HG03460 (cell line): ENCODE measurements around the gene ZNF829.

Experiments
- ATAC-seq: cut with Tn5 transposase; IDR thresholded peaks from one replicate; pipeline ENCODE4 v1.9.1; 2021; ENCODE audit not compliant: unreplicated experiment

ZNF829 gene

GRCh38 chr19:36915992-36916830, at the start of gene ZNF829, which contains the start of gene ZNF568:
Gene ZNF829, minus strand, starts transcription at chr19:36916291. Its CDS starts 1,124 bp downstream, at chr19:36915167.
Gene ZNF568, plus strand, starts transcription at chr19:36916332. Its CDS starts 6,439 bp downstream, at chr19:36922771.
- ATAC-seq, result peak; percentile 87

- ATAC-seq, result no peak
Measured at GRCh38 chr19:36963280-36963679, 47.2 kb upstream of the ZNF829 start.

- ATAC-seq, result no peak
Measured at GRCh38 chr19:36962346-36962745, 46.3 kb upstream of the ZNF829 start.

DNA sequence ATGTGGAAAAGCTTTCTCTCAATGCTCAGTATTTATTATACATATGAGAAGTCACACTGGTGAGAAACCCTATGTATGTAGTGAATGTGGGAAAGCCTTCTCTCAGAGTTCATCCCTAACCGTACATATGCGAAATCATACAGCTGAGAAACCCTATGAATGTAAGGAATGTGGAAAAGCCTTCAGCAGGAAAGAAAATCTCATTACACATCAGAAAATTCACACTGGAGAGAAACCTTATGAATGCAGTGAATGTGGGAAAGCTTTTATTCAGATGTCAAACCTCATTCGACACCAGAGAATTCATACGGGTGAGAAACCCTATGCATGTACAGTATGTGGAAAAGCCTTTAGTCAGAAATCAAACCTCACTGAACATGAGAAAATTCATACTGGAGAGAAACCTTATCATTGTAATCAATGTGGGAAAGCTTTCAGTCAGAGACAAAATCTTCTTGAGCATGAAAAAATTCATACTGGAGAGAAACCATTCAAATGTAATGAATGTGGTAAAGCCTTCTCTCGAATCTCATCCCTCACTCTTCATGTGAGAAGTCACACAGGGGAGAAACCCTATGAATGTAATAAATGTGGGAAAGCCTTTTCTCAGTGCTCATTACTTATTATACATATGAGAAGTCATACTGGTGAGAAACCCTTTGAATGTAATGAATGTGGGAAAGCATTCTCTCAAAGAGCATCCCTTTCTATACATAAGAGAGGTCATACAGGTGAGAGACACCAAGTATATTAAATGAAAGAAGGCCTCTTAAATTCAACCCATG, 34.4 kb upstream of the ZNF829 start:
- no peak for ATAC-seq

GRCh38 chr19:36939153-36939552, 23.1 kb upstream of the ZNF829 start:
- no peak for ATAC-seq

DNA sequence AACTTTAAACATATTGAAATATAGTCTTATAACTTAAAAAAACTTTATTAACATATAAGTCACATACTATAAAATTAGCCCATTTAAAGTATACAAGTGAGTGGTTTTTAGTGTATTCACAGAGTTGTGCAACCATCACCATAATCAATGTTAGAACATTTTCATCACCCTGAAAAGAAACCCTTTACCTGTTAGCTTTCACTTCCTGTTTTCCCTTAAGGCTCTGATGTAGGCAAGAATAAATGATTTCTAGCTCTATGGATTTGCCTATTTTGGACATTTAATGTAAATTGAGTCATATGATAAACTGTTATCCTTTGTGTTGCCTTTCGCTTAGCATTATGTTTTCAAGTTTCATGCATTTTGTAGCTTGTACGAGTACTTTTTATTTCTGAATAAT, 15.6 kb upstream of the ZNF829 start:
- no peak for ATAC-seq

DNA sequence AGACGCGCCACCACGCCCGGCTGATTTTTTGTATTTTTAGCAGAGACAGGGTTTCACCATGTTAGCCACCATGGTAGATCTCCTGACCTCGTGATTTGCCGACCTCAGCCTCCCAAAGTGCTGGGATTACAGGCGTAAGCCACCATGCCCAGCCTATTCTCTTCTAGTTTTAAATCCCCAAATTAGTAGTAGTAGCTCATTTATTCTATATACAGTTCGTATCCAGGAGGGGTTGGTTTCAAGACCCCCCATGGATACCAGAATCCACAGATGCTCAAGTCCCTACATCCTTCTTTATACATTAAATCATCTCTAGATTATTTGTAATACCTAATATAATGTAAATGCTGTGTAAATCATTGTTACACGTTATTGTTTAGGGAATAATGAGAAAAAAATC, 2.0 kb upstream of the ZNF829 start:
- ATAC-seq, result no peak

DNA sequence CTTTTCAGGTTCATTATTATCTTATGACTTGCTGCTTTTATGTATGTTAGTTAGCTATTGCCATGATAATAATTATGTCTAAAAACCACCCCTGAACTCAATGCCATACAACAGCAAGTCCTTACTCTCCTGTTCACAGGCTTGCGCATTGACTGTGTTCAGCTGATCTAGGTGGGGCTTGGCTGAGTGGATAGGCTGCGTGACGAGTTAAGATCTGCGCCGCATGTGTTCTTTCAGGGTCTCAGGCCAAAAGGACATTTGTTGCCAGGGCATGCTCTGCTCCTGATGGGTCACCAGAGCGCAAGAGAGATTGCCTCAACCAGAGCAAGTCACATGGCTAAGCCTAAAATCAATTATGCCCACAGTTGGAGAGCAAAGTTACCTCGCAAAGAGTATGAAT, 900 bp upstream of the ZNF829 start:
- no peak for ATAC-seq

DNA sequence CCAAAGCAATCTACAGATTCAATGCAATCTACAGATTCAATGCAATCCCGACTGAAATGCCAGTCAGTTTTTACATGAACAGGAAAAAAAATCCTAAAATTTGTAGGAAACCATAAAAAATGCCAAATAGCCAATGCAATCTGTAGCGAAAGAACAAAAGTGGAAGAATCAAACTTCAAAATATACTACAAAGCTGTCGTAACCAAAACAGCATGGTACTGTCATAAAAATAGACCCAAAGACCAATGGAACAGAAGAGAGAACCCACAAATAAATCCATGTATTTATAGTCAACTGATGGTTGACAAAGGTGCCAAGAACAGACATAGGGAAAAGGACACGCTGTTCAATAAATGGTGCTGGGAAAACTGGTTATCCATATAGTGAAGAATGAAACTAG, 17.7 kb downstream of the ZNF829 start:
- ATAC-seq, result no peak

DNA sequence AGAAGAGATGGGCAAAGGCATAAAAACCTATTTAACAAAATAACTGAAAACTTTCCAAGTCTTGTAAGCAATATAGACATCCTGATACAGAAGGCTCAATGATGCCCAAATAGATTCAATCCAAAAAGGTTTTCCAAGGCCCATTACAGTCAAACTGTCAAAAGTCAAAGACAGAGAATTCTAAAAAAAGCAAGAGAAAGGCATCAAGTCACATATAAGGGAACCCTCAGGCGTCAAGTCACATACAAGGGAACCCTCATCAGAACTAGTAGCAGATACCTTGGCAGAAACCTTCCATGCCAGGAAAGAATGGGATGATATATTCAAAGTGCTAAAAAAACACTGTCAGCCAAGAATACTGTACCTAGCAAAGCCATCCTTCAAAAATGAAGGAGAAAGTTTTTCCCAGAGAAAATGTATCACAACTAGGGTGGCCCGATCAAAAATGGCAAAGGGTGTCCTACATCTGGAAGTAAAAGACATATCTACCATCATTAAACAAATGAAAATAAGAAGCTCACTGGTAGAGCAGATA, 21.2 kb downstream of the ZNF829 start:
- ATAC-seq, result no peak

DNA sequence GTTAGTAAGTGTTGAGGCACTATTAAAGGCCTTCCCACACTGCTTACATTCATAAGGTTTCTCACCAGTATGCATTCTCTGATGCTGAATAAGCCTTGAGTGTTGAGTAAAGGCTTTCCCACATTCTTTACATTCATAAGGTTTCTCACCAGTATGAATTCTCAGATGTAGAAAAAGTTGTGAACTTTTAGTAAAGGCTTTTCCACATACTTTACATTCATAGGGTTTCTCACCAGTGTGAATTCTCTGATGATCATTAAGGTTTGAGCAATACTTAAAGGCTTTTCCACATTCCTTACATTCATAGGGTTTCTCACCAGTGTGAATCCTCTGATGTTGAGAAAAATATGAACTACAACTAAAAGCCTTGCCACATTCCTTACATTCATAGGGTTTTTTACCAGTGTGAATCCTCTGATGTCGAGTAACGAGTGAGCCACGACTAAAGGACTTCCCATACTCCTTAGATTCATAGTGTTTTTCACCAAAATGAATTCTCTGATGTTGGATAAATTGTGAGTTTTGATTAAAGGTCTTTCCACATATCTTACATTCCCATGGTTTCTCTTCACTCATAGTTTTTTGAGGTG, 24.2 kb downstream of the ZNF829 start:
- no peak for ATAC-seq

DNA sequence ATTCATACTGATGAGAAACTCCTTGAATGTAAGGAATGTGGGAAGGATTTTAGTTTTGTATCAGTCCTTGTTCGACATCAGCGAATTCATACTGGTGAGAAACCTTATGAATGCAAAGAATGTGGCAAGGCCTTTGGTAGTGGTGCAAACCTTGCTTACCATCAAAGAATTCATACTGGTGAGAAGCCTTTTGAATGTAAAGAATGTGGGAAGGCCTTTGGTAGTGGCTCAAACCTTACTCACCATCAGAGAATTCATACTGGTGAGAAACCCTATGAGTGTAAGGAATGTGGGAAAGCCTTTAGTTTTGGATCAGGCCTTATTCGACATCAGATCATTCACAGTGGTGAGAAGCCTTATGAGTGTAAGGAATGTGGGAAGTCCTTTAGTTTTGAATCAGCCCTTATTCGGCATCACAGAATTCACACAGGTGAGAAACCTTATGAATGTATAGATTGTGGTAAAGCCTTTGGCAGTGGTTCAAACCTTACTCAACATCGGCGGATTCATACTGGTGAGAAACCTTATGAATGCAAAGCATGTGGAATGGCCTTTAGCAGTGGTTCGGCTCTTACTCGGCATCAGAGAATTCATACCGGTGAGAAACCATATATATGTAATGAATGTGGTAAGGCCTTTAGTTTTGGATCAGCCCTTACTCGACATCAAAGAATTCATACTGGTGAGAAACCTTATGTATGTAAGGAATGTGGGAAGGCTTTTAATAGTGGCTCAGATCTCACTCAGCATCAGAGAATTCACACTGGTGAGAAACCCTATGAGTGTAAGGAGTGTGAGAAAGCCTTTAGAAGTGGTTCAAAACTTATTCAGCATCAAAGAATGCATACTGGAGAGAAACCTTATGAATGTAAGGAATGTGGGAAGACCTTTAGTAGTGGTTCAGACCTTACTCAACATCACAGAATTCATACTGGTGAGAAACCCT, 38.8 kb downstream of the ZNF829 start:
- ATAC-seq, result no peak

GRCh38 chr19:36851898-36852297, 64.2 kb downstream of the ZNF829 start:
- no peak for ATAC-seq

DNA sequence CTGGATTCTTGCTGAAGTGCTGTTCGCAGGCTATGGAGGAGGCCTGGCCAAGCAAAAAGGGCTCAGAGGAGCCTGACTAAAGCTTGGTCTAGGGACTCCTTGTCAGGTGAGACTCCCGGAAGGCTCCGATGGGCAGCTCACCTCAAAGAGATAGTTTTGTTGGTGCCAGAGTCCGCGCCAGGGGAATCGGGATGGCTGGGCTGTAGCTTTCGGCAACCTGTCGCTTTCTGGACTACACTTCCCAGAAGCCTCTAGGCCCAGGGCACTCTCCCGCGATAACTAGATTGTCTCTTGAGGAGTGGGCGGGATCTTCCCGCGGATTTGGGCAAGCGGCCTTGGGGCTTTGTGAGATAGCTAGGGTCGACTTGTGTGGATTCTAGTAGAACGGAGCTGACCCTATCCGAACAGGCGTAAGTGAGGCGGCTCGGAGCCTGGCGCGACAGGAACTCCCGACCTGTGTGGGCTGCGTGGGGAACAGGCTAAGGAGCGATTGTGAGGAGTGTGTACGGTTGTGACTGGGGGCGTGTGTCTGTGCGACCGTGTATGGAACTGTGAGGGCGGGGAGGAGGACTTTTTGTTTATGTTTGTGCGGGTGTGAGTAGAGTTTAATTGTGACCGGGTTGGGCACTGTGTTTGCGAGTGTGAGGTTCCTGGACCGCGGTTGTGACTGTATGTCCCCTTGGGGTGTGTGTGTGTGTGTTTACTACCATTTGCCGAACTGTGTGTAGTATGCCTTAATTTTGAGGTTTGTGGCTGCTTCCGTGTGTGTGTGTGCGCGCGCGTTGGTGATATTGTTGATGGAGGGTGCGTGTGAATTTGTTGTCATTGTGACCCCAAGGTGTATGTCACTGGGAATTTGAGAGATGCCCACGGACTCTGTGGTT, 65.3 kb downstream of the ZNF829 start, which contains the start of gene ZNF345:
TSS of gene ZNF345 (plus strand) at position 318 of the 884 bp plus-strand sequence. CDS start 25,955 bp downstream, outside the sequence.
- peak; percentile 84 for ATAC-seq

DNA sequence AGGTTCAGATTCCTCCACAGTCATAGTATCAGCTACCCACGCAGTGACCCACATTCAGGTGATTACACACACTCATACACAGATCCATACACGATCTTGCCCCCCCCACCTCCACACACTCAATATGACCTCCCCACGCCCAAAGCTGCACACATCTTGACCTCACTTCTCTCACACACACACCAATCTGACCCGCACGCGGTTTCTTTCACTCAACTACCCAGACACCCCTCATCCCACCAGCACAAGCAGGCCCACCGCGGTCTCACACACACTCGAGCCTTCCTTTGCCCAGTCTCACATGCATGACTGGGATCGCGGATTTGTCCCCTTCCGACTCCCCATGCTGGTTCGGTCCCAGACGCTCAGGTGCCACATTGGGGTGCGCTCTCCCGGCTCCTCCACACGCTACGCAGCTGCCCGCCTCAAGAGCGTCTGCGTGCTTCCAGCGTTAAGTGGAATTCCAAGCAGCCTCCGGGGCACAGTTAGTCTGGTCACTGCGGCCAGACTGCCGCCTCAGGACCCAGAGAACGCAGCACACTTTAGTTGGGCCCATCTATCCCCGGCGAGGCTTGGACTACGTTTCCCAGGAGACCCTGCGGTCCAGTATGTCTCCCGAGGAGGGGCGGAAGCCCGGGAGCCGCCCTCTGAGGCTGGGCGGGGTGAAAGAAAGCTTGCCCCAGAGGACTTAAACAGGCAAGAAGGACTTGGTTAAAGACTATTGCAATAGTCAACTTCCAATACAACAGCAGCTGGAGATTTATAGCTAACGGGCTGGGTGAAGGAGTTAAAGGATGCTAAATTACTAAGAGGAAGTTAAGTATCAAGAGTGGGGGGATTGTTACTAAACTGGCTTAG, 66.2 kb downstream of the ZNF829 start:
- ATAC-seq, result peak; percentile 77

GRCh38 chr19:36847968-36848367, 68.1 kb downstream of the ZNF829 start:
- no peak for ATAC-seq

- no peak for ATAC-seq
Measured at GRCh38 chr19:36838784-36839324, 77.2 kb downstream of the ZNF829 start.
